Vagina (tissue), 2 donors: ENCODE results near the gene STX16.
"Not testable (repeated sequence)": the region's sequence is repeated elsewhere in the genome, so short reads cannot be mapped to it uniquely, and the experiment has no call there.

ENCODE experiments used
- POLR2A ChIP-seq, 2 donors: fragments of 450-650 bp; IDR thresholded peaks; one replicate each; pipeline ENCODE4 v1.6.1; 2017; ENCODE audit warnings: antibody characterized with exemption in 2 of 2, mild to moderate bottlenecking in 2 of 2, moderate library complexity in 2 of 2
- POLR2AphosphoS5 ChIP-seq, 2 donors: sonication (generic); formaldehyde crosslinking; IDR thresholded peaks; one replicate each; pipeline ENCODE4 v1.9.0; 2017; ENCODE audit warnings: antibody characterized with exemption in 2 of 2, mild to moderate bottlenecking in 2 of 2, low read depth in 1 of 2; ENCODE audit not compliant: insufficient read depth in 1 of 2
- TF ChIP-seq, protein P1 (sequence below), 3 experiments: fragments of 450-650 bp in 2 of 3; fragments of 200-600 bp in 1 of 3; sonication (generic) in 1 of 3; IDR thresholded peaks; one replicate each; pipeline ENCODE4 v1.5.1; 2017 to 2019; ENCODE audit warnings: antibody characterized with exemption in 3 of 3, mild to moderate bottlenecking in 2 of 3, moderate library complexity in 2 of 3

DNA sequence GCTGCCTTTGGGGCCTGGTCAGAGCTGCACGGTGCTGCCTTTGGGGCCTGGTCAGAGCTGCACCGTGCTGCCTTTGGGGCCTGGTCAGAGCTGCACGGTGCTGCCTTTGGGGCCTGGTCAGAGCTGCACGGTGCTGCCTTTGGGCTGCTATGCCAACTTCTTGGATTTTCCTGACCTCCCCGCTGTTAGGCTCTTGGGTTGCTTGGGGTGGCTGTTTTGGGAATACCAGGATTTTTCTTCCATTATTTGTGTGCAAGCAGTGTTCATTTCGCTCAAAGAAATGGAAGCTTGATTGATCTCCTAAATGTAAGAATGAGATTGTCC is 2.6 kb upstream of the STX16 start:
- TF ChIP-seq, protein P1, sequence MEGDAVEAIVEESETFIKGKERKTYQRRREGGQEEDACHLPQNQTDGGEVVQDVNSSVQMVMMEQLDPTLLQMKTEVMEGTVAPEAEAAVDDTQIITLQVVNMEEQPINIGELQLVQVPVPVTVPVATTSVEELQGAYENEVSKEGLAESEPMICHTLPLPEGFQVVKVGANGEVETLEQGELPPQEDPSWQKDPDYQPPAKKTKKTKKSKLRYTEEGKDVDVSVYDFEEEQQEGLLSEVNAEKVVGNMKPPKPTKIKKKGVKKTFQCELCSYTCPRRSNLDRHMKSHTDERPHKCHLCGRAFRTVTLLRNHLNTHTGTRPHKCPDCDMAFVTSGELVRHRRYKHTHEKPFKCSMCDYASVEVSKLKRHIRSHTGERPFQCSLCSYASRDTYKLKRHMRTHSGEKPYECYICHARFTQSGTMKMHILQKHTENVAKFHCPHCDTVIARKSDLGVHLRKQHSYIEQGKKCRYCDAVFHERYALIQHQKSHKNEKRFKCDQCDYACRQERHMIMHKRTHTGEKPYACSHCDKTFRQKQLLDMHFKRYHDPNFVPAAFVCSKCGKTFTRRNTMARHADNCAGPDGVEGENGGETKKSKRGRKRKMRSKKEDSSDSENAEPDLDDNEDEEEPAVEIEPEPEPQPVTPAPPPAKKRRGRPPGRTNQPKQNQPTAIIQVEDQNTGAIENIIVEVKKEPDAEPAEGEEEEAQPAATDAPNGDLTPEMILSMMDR (IDR thresholded peaks at IDR 0.05): not testable (repeated sequence)
- not testable (repeated sequence) for TF ChIP-seq POLR2AphosphoS5 (IDR thresholded peaks at IDR 0.05; ENCODE audit: insufficient read depth in 1 of 2, low read depth in 1 of 2); POLR2A (IDR thresholded peaks at IDR 0.05)
